ENCODE data around the gene TMEM145.

The TMEM145 gene

DNA sequence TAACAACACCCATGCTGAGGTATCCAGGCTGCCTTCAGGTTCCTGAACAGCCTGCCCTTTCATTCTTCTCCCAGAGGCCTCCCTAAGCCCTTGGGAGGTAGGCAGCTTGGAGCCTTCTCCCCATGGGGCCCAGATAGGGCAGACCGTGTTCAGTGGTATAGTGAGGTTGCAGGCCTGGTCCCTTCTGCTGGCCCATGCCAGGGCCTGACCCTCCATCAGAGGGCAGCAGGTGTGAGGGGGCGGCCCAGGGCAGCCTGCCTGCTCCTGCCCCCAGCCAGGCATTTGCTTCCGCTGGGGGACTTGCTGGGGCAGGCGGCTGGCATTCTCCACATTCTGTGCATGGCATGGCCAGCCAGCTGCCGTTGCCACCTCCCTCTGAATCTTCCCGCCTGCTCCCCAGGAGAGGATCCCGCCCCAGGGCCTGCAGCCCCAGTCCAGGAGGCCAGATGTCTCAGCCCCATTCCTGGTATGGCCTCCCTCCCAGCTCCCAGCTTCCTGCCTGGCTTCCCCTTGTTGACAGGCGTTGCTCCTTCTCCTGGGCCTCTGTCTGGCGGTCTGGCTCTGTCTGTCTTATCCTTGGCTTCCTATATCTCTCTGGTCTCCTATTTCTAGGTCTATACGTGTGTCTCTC, 35.2 kb upstream of the TMEM145 start:
- DNase-seq (ENCODE audit: low read depth, low spot score): no peak

DNA sequence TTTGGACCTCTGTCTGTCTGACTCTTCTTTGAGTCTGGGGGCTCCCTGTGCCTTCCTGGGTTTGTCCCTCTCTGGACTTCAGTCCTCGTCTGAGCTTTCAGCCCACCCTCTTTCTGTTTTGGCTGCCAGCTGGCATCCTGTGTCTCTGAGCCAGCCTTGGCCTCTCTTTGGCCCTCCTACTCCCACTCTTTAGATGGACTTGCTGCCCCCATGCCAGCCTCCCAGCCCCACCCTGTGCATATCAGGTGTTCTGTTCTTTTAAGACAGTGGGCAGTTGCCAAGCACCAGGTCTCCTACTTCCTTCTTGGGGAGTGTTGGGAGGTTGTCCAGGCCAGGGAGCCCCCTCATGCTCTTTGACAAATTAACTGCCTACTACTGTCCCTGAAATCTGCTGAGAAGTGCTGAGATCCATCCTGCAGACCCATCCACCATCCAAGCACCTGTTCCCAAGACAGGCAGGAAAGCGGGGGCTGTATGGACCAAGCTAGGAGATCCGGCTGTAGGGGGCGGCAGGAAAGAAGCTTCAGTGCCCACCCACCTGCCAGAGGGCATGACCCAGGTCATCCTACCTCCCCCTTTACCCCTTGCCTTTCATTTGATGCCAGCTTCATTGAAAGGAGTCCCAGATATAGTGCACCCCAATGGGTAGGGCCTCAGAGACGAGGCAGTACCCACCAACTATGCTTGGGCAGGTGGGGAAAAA, 34.5 kb upstream of the TMEM145 start:
- no peak for DNase-seq (ENCODE audit: low read depth, low spot score)

DNA sequence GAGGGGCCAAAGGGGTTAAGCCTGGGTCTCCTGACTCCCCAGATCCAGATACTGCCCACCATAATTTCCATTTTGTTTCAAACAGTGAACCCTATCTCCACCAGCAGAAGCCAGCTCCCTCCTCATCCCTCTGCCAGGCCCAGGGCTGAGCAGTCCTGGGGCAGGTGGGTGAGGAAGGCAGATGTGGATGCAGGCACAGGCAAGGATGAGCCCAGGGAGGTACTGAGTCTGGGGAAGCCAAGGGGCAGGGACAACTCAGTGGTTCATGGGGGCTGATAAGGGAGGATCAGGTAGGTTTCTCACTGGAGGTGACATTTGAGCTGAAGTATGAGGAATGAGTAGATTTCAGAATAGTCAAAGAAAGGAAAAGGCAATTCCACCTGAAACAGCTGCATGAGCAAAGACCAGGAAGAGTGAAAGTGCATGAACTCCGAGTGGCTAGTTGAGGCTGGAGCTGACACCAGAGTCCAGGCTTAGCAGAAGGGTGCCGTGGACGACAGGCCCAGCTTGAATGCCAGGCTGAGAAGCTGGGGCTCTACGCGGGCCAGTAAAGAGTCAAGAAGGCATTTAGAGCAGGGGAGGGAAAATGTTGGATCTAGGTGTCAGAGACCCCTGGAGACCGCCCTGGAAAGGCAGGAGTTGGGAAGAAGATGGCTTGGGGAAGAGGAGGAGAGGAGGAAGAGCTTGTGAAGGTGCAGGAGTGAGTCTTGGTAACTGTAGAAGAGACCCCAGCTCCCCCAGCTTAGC, 33.8 kb upstream of the TMEM145 start:
- no peak for DNase-seq (ENCODE audit: low read depth, low spot score)

DNA sequence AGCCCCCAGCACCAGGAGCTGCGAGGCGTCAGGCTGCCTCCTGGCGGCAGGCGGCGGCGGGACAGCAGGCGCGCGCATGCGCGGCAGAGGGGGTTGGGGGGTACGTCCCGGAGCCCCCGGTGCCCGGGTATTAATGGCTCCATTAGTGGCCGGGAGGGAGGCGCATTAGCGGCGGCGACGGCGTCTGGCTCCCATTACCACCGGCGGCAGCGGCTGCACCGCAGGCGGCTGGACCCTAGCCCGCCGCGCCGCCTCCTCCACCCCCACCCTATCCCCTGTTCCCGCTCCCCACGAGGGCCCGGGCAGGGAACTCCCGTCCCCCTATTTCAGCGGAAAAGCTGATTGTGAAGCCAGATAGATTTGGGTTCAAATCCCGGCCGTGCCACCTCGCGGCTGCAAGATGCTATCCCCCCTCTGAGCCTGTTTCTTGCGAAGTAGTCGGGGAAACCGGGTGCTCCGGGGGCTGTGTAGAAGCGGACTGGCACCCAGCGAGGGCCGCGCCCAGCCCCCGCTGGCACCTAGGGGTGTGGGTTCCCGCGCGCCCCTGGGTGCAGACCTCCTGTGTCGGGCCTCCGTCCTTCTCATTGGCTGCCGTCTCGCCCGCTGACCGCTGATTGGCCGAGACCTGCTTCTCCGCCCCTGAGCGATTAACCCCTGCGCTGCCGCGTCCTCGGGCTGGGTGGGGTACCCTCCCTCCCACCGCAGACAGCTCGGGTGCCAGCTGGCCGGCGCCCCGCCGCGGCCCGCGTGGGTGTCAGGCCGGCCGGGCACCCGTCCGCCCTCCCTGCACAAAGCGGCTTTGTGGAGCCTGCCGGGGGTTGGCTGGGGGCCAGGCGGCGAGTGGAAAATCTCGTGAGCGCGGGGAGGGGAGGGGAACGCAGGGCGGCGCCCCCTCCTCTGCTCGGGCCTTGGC, 33.0 kb upstream of the TMEM145 start:
- peak; percentile 87 for DNase-seq (ENCODE audit: low read depth, low spot score)

DNA sequence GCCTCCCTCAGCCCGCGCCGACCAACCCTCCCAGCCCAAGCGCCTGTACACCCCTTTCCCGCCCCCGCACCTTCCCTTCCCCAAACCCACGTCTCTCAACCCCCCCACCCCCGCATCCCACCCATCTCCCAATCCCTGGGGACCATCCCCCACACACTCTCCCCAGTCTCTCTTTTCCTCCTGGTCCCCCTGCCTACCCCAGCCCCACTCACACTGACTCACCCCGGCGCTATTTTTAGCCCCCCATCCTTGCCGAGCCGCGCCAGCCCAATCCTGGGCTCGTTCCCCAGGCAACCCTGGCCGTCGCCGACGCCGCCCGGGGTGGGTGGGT, 32.3 kb upstream of the TMEM145 start:
- DNase-seq (ENCODE audit: low read depth, low spot score): no peak

DNA sequence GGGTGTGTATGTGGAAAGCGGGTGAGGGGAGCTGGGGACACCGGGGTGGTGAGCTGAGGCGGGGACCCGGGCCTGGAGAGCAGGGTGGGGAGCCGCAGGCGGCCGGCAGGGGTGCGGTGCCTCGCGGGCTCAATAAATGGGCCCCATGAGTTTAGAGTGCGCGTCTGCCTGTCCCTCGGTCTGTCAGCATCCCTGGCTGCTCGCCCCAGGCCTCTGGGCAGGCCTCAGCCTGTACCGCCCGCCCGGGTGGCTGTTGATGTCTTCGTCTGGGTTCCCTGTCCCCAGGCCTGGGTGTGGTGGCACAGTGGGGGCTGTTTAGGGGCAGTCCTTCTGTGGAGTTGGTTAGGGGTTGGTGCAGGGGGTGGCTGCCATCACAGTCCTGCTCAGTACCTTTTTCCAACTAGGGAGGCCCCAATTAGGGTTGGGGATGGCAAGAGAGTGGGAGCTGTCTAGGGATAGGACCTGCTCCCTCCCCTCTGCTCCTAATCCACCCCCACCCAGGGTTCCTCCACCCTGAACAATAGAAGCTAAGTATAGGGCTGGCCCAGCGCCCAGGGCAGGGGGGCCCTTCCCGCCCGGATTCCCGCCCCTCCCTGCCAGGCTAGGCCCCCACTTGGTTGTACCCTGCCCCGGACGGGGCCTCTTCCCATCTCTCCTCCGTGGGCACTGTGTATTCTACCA, 31.8 kb upstream of the TMEM145 start:
- DNase-seq (ENCODE audit: low read depth, low spot score): peak; percentile 60

DNA sequence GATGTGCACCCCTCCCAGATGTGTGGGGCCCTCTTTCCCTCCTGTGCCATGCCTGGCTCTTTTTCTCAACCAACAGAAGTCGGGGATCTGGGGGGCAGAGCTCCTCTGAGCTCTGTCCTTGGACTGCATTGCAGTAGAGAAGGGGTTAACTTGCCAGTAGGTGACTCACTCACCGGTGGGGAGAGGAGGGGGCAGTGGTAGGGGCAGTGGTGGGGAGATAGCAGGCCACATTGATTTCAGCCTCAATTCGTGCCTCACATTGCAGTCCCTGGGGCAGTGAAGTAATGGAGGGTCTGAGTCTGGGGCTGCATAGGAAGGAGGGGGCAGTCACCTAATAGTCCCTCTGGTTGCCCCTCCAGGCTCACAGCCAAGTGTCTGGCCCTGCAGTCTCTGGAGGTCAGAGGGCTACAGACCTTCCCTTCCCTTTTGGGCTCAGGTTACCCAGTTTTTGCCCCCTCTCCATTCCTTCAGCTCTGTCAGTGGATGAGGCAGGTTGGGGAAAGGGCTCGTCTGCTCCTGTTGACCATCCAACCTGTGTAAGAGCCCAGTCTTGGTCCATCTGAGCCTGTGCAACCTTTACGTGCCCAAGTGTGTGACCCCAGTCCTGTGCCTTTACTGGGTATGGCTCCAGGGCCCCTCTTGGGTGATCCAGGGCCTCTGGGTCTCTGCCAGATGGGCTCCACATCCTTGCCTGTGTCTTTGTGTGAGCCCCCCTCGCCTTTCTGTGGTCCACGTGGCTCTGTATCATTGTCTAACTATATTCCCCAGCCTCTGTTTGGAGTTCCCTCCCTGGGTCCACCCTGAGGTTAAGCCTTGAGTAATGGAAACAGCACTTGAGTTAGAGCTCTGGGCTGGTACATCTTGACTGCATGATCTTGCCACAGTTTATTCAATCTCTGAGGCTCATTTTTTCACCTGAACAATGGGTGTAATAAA, 31.0 kb upstream of the TMEM145 start:
- DNase-seq (ENCODE audit: low read depth, low spot score): no peak

DNA sequence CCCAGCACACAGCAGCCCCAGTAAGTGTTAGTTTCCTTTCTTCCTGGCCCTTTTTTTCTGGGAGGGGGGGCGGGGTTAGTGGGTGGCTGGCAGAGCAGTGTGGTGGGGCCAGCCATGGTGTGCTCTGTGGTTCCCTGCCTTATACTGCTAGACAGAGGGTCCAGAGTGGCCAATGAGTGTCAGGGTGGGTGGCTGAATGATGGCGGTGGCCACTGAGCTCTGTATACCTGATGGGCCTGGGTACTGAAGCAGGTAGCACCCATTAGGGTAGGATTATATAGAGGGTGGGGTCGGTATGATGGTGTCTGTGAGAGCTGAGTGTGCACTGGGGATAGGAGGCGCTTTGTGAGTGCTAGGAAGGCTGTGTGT, 30.3 kb upstream of the TMEM145 start:
- DNase-seq (ENCODE audit: low read depth, low spot score): no peak

DNA sequence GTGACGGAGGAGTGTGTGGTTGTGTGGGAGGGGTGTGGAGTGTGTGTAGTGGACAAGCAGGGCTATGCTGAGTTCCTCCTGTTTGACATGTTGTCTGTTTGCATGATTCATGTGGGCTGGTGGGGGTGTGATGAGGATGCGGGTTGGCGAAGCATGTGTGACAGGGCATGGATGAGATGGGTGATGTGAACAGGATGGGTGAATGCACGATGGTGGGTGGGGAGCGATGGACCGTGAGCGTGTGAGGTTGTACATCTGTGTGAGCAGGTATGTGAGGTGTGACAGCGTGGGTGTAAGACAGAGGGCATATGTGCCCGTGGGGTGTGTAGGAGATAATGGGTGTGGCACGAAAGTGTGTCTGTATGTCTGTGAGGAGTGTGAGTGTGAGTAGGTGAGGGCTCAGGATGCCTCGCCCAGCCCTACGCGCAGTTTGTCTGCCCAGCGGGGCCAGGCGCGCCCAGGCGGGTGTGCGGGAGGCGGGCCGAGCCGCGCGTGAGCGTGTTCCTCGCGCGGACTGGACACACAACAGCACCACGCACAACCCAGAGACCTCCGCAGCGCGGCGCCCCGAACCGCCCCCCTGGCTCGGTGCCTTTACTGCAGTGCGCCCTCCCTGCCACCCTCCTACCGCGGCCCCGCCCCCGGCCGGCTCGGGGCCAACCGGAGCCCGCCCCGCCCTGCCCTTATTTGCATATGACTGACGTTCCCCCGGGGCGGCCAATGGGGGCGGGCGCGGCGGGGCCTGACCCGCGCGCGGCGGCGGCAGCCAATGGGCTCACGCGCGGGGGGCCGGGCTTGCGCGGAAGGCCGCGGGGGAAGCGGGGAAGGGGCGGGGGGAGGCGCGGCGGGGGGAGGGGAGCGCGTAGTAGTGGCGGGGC, 29.7 kb upstream of the TMEM145 start:
- DNase-seq (ENCODE audit: low read depth, low spot score): peak; percentile 83

DNA sequence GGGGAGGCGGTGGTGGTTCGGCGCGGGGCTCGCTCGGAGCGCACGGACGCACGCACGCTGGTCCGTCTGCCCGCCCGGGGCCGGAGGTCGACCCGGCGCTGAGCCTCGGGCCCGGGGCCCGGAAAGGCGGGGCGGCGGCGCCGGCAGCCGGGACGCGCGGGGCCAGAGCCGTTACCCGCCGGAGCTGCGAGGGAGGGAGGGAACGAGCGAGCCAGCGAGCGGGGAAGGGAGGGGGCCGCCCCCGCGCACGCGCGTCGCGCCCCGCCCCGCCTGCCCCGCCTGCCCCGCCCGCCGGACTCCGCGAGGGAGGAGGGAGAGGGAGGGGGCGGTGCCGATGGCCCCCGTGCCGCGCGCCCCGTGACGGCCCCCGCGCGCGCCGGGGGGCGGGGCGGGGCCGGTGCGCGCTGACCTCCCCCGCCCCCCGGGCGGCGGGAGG, 29.0 kb upstream of the TMEM145 start:
- DNase-seq (ENCODE audit: low read depth, low spot score): peak; percentile 36

DNA sequence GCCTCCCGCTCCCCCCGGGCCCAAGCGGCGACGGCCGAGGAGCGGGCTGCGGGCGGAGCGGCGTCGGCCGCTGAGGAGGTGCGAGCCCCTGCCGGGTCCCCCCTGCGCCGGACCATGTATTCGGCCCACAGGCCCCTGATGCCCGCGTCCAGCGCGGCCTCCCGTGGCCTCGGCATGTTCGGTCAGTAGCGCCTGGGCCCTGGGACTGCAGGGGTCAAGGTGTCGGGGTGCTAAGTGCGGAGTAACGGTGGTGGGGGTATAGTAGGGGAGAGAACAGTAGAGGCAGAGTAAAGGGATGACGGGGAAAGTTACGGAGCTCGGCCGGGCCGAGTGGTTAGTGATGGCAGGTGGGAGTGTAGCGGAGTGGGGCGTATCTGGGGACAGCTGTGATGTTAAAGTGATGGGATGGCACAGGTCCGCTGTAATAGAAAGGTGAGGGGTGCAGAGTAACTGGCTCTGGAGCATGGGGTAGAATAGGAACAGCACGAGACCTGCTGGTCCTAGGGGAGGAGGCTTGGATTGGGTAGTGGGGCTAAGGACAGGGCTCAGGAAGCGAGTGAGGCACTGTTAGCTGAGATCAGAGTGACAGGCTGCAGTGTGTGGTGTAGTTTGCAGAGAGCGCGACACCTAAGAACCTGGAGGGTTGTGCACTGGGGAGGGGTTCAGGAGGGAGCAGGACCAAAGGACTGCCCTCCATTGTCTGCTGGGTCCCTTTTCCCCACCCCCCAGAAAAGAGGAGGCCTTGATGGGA, 28.3 kb upstream of the TMEM145 start:
- DNase-seq (ENCODE audit: low read depth, low spot score): peak; percentile 32

DNA sequence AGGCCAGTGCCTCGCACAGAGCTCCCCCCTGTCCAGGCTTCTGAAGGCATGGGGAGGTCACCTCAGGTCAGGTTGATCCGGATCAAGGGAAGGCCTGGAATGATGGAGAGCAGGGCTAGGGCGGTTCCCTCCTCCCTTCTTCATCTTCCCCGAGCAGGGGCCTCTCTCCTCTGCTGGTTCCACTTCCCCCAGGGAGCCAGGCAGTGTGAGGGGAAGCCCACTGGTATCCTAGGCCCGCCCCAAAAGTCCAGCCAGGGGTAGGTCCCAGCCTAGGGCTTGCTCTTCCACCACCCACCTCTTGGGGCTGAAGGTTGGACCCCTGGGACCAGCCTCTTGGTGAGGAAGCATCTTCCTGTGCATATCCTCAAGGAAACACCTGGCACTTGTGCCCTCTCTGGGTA, 27.6 kb upstream of the TMEM145 start:
- DNase-seq (ENCODE audit: low read depth, low spot score): peak; percentile 20

DNA sequence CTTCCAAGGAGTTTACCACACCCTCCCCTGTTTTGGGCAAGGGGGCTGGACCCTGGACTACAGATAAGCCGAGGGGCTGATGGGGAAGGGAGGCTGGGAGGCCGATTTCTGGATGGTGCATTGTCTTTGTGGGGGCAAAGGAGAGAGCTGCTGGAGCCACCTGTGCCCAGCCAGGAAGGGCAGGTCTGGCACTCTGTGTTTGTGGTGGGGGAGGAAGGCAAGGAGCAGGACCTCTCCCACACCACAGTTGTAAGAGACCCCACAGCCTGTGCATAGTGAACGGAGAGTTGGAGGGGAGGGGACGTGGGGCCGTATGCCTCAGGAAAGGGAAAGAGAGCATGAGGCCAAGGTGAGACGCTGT, 27.1 kb upstream of the TMEM145 start:
- no peak for DNase-seq (ENCODE audit: low read depth, low spot score)

DNA sequence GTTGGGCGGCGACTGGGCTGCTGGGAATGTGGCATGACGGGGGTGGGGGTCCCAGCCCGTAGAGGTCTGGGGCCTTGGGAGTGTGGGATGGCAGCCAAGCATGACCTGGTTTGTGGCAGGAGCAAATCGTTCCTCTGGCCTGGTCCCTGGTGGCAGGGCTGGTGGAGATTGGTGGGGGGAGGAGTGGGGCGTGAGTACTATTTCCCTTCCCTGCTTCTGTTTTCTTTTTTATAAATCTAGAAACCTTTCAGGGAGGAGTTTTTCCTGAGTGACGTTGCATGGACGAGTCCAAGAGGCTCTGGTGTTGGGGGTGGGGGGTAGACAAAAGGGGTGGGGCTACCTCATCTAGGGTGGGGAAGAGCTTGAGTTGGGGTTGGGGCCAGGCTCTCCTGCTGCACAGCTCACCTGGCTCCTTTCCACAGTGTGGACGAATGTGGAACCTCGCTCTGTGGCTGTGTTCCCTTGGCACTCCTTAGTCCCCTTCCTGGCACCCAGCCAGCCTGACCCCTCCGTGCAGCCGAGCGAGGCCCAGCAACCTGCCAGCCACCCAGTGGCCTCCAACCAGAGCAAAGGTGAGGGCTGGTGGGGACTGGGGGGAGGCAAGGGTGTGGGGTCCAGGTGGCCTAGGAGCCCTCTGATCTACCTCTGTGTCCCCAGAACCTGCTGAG, 26.6 kb upstream of the TMEM145 start:
- no peak for DNase-seq (ENCODE audit: low read depth, low spot score)

DNA sequence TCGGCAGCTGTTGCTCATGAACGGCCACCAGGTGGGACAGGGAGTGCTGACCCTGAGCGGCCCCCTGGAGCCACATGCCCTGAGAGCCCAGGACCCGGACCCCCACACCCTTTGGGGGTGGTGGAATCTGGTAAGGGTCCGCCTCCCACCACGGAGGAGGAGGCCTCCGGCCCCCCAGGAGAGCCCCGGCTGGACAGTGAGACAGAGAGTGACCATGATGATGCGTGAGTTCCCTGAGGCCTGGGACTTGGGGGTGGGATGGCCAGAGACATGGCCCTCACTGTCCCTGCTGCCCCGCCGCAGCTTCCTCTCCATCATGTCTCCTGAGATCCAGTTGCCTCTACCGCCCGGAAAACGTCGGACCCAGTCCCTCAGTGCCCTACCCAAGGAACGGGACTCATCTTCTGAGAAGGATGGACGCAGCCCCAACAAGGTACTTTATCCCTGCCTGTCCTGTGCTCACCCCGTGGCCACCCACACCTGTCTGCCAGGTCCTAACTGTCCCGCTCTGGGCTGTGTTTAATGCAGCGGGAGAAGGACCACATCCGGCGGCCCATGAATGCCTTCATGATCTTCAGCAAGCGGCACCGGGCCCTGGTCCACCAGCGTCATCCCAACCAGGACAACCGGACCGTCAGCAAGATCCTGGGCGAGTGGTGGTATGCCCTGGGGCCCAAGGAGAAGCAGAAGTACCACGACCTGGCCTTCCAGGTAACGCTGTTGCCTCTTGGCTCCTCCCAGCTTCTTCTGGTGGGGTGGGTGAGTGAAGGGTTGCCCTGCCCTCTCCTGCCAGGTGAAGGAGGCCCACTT, 25.9 kb upstream of the TMEM145 start:
- no peak for DNase-seq (ENCODE audit: low read depth, low spot score)

DNA sequence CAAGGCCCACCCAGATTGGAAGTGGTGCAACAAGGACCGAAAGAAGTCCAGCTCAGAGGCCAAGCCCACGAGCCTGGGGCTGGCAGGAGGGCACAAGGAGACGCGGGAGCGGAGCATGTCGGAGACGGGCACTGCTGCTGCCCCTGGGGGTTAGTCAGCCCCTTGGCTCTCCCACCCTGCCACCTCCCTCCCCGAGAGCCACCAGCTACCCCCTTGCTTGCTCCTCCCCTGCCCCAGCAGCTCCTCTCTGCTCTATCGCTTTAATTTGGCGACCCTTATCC, 25.3 kb upstream of the TMEM145 start:
- DNase-seq (ENCODE audit: low read depth, low spot score): no peak

DNA sequence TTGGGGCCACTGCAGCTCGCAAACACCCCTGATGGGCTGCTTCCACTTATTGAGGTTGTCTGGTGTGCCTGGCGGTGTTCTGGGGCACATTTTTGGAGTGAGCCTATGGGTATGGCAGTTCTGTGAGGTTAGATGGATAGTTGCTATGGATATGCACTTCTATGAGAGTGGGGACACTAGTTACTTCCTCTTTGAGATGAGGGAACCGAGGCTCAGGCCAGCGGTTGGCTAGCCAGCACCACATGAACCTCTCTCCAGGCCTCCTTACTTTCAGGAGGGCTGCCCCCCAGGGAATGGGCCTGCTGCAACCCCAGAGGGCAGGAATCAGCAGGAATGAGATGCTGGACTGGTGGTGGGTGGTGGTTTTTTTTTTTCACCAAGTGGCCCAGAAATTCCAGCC, 24.7 kb upstream of the TMEM145 start:
- DNase-seq (ENCODE audit: low read depth, low spot score): no peak
